ENCODE measurements around the gene BIRC2. TPM values are rescaled to one million over a fixed set of nuclear protein-coding genes. Genes with fewer than 3 reads are reported as not detected.

The BIRC2 gene
- total RNA-seq, 1 donor from 2014 or later = 53.1 TPM

GRCh38 chr11:102306048-102306597 is 40.9 kb upstream of the BIRC2 start:
- no peak for TF ChIP-seq CTCF (IDR thresholded peaks at IDR 0.05; ENCODE audit: unreplicated experiment)
- H3K27ac Mint-ChIP-seq (ENCODE audit: unreplicated experiment) = no peak overlapping the region
- DNase-seq (ENCODE audit: low spot score) = no peak
- H3K4me3 Mint-ChIP-seq (ENCODE audit: unreplicated experiment) = no peak overlapping the region
- H3K4me1 Mint-ChIP-seq (ENCODE audit: unreplicated experiment) = peaks cover 6% of the 10 kb centered on the region
- no peaks in the 10 kb centered on the region for H3K27me3 Mint-ChIP-seq (ENCODE audit: unreplicated experiment)
- H3K9me3 Mint-ChIP-seq (ENCODE audit: unreplicated experiment) = peaks cover 10% of the 10 kb centered on the region
- peaks cover 11% of the 10 kb centered on the region for H3K36me3 Mint-ChIP-seq (ENCODE audit: low read depth, unreplicated experiment)

DNA sequence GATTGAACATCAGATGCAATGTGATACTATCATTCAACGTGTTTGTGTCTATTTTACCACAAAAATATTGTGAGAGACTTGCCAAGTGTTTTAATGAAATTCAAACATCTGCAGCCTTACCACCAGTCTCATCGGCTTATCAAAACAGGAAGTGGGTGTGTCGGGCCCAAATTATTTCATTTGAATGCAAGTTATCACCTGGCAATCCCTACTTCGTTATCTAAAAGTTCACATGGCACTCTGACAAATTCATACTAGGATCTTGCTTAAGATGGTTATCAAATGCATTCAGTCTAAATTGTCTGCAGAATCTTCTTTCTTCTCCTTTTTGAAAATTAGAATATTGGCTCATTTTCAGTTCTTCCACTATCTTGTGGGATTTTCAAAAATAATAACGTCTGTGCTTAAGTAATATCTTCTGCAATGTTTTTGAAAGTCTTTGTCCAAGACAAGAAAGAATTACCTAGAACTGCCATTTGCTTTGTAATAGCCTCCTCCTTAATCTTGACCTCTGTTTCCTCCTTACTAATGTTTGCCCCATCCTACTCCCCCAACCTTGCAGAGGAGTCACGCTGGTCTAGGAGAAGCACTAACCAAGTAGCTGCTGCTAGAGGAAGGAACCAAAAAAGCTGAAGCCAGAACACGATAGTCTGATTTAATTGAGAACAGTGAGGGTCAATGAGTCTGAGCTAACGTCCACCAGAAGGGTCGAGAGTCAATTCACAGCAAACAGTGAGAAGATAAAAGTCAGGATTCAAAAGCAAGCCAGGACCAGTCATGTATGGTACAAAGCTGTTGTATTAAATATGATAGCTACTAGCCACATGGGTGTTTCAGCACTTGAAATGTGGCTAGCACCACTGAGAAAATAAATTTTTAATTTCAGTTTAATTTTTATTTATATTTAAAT is 39.9 kb upstream of the BIRC2 start:
- Mint-ChIP-seq H3K4me3 (ENCODE audit: unreplicated experiment) (no peak overlapping the region), H3K27ac (ENCODE audit: unreplicated experiment) (no peak overlapping the region), H3K27me3 (ENCODE audit: unreplicated experiment) (no peaks in the 10 kb centered on the region), H3K4me1 (ENCODE audit: unreplicated experiment) (peaks cover 6% of the 10 kb centered on the region), H3K36me3 (ENCODE audit: low read depth, unreplicated experiment) (peaks cover 3% of the 10 kb centered on the region), H3K9me3 (ENCODE audit: unreplicated experiment) (peaks cover 5% of the 10 kb centered on the region)
- no peak for TF ChIP-seq CTCF (IDR thresholded peaks at IDR 0.05; ENCODE audit: unreplicated experiment)
- DNase-seq (ENCODE audit: low spot score) = no peak

DNA sequence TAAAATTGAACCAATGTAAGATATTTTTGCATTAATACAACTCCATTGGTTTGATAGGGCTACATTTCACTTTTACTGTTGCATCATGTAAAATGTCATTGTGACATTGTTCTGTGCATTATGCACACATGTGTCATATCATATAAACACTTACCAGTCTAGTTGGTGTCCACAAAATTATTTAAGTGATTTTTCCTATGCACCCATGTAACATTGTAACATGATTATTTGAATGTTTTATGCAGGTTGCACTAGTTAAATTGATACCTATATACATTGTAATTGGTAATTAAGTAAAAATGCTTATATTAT is 39.3 kb upstream of the BIRC2 start:
- no peak for TF ChIP-seq CTCF (IDR thresholded peaks at IDR 0.05; ENCODE audit: unreplicated experiment)
- Mint-ChIP-seq H3K27me3 (ENCODE audit: unreplicated experiment) (no peaks in the 10 kb centered on the region), H3K9me3 (ENCODE audit: unreplicated experiment) (peaks cover 5% of the 10 kb centered on the region), H3K4me3 (ENCODE audit: unreplicated experiment) (no peak overlapping the region), H3K36me3 (ENCODE audit: low read depth, unreplicated experiment) (peaks cover 3% of the 10 kb centered on the region), H3K4me1 (ENCODE audit: unreplicated experiment) (peaks cover 6% of the 10 kb centered on the region), H3K27ac (ENCODE audit: unreplicated experiment) (no peak overlapping the region)
- no peak for DNase-seq (ENCODE audit: low spot score)

DNA sequence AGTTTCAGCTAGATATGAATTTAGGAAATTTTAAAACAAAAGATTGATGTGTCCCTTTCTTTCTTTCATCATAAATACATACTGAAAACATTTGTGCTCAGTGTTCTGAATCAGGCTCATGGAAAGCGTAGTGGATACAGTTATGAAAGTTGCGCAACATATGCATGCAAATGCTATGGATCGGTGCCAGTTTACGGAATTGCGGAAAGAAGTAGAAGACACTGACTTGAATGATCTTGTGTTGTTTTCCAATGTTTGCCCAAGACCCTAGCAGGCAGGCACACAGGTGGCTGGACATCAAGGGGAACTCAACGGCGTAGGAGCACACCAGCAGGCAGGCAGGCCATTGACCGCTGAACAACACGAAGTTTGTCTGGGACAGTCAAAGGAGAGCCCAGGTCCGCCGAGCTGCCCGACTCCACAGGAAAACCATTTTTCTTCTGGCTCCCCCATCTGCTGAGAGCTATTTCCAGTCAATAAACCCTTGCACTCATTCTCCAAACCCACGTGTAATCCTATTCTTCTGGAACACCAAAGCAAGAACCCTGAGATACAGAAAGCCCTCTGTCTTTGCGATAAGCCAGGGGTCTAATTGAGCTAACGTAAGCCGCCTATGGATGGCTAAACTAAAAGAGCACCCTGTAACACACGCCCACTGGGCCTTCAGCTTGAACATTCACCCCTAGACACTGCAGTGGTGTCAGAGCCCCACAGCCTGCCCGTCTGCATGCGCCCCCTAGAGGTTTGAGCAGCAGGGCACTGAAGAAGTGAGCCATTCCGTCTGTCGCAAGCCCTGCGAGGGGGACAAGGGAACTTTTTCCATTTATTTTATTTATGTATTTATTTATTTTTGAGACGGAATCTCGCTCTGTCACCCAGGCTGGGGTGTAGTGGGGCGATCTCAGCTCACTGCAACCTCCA is 37.1 kb upstream of the BIRC2 start:
- Mint-ChIP-seq H3K27ac (ENCODE audit: unreplicated experiment) (no peak overlapping the region), H3K27me3 (ENCODE audit: unreplicated experiment) (no peaks in the 10 kb centered on the region), H3K36me3 (ENCODE audit: low read depth, unreplicated experiment) (no peaks in the 10 kb centered on the region), H3K4me3 (ENCODE audit: unreplicated experiment) (no peak overlapping the region), H3K9me3 (ENCODE audit: unreplicated experiment) (no peaks in the 10 kb centered on the region), H3K4me1 (ENCODE audit: unreplicated experiment) (peaks cover under 1% of the 10 kb centered on the region)
- peak; percentile 28 for TF ChIP-seq CTCF (IDR thresholded peaks at IDR 0.05; ENCODE audit: unreplicated experiment)
- DNase-seq (ENCODE audit: low spot score) = no peak

All from endothelial cell (in vitro differentiated cells).